Measurements from ENCODE around the gene FGD2.

The FGD2 gene

GRCh38 chr6:37005061-37005810 lies at the start of gene FGD2:
Gene FGD2 (plus strand): TSS chr6:37005655. CDS start chr6:37005818, 163 bp downstream.
- Mint-ChIP-seq H3K9me3 (no peaks in the 10 kb centered on the region), H3K27ac (peak within 1 kb of the TSS; percentile 75), H3K4me1 (peaks cover 29% of the 10 kb centered on the region), H3K36me3 (no peaks in the 10 kb centered on the region), H3K4me3 (peak within 1 kb of the TSS; percentile 54)
- DNase-seq (ENCODE audit: low spot score in 2 of 2) (no peak), ATAC-seq (peak; percentile 43)

GRCh38 chr6:36955671-36956445 lies 49.6 kb upstream of the FGD2 start:
- Mint-ChIP-seq H3K4me3 (peak overlapping the region; percentile 48), H3K4me1 (peaks cover 43% of the 10 kb centered on the region), H3K27ac (peak overlapping the region; percentile 83), H3K36me3 (no peaks in the 10 kb centered on the region), H3K9me3 (no peaks in the 10 kb centered on the region)
- ATAC-seq = peak; percentile 48
- DNase-seq (ENCODE audit: low spot score in 2 of 2) = no peak

- H3K4me3 Mint-ChIP-seq = no peak overlapping the region
- H3K4me1 Mint-ChIP-seq = peaks cover 49% of the 10 kb centered on the region
- DNase-seq (ENCODE audit: low spot score in 2 of 2) (no peak), ATAC-seq (no peak)
- no peaks in the 10 kb centered on the region for H3K9me3 Mint-ChIP-seq
- H3K27ac Mint-ChIP-seq = peak overlapping the region; percentile 83
- H3K36me3 Mint-ChIP-seq = no peaks in the 10 kb centered on the region
Measured at GRCh38 chr6:36956446-36956820, 49.0 kb upstream of the FGD2 start.

- ATAC-seq = no peak
- DNase-seq (ENCODE audit: low spot score in 2 of 2) = no peak
- Mint-ChIP-seq H3K27ac (no peak overlapping the region), H3K4me3 (no peak overlapping the region), H3K9me3 (no peaks in the 10 kb centered on the region), H3K36me3 (no peaks in the 10 kb centered on the region), H3K4me1 (peaks cover 55% of the 10 kb centered on the region)
Measured at GRCh38 chr6:36957773-36958271, 47.6 kb upstream of the FGD2 start.

GRCh38 chr6:36958775-36959554 lies 46.5 kb upstream of the FGD2 start:
- H3K4me1 Mint-ChIP-seq = peaks cover 59% of the 10 kb centered on the region

GRCh38 chr6:36959555-36960250 lies 45.8 kb upstream of the FGD2 start:
- ATAC-seq (no peak), DNase-seq (ENCODE audit: low spot score in 2 of 2) (no peak)
- peaks cover 59% of the 10 kb centered on the region for H3K4me1 Mint-ChIP-seq
- H3K4me3 Mint-ChIP-seq = no peak overlapping the region
- H3K9me3 Mint-ChIP-seq = no peaks in the 10 kb centered on the region
- H3K27ac Mint-ChIP-seq = no peak overlapping the region
- no peaks in the 10 kb centered on the region for H3K36me3 Mint-ChIP-seq

More at GRCh38 chr6:36958775-36959554, 46.5 kb upstream of the FGD2 start:
- H3K27ac Mint-ChIP-seq = no peak overlapping the region
- no peaks in the 10 kb centered on the region for H3K36me3 Mint-ChIP-seq
- no peaks in the 10 kb centered on the region for H3K9me3 Mint-ChIP-seq
- ATAC-seq (no peak), DNase-seq (ENCODE audit: low spot score in 2 of 2) (no peak)
- H3K4me3 Mint-ChIP-seq = no peak overlapping the region

GRCh38 chr6:36961441-36962435 lies 43.7 kb upstream of the FGD2 start:
- Mint-ChIP-seq H3K27ac (peak overlapping the region; percentile 83), H3K4me3 (no peak overlapping the region), H3K9me3 (no peaks in the 10 kb centered on the region), H3K4me1 (peaks cover 49% of the 10 kb centered on the region), H3K36me3 (peaks cover 9% of the 10 kb centered on the region)
- DNase-seq (ENCODE audit: low spot score in 2 of 2) (no peak), ATAC-seq (no peak)

- ATAC-seq (peak; percentile 56), DNase-seq (ENCODE audit: low spot score in 2 of 2) (peak; percentile 36 to 72)
- Mint-ChIP-seq H3K4me1 (peaks cover 43% of the 10 kb centered on the region), H3K9me3 (no peaks in the 10 kb centered on the region), H3K36me3 (peaks cover 20% of the 10 kb centered on the region), H3K27ac (peak overlapping the region; percentile 90), H3K4me3 (peak overlapping the region; percentile 5)
Measured at GRCh38 chr6:36962874-36963273, 42.6 kb upstream of the FGD2 start.

- Mint-ChIP-seq H3K36me3 (peaks cover 28% of the 10 kb centered on the region), H3K4me3 (peak overlapping the region; percentile 5), H3K9me3 (no peaks in the 10 kb centered on the region), H3K27ac (peak overlapping the region; percentile 90), H3K4me1 (peaks cover 43% of the 10 kb centered on the region)
- ATAC-seq (peak; percentile 60), DNase-seq (ENCODE audit: low spot score in 2 of 2) (no peak)
Measured at GRCh38 chr6:36963451-36964290, 41.8 kb upstream of the FGD2 start.

GRCh38 chr6:36964349-36964748 lies 41.1 kb upstream of the FGD2 start:
- Mint-ChIP-seq H3K9me3 (no peaks in the 10 kb centered on the region), H3K36me3 (peaks cover 35% of the 10 kb centered on the region), H3K4me1 (peaks cover 43% of the 10 kb centered on the region), H3K27ac (peak overlapping the region; percentile 90), H3K4me3 (no peak overlapping the region)
- ATAC-seq = no peak
- DNase-seq (ENCODE audit: low spot score in 2 of 2) = no peak

- no peak for ATAC-seq
- peaks cover 40% of the 10 kb centered on the region for H3K36me3 Mint-ChIP-seq
- H3K4me1 Mint-ChIP-seq = peaks cover 43% of the 10 kb centered on the region
- no peaks in the 10 kb centered on the region for H3K9me3 Mint-ChIP-seq
- DNase-seq (ENCODE audit: low spot score in 2 of 2) = no peak
- peak overlapping the region; percentile 90 for H3K27ac Mint-ChIP-seq
- H3K4me3 Mint-ChIP-seq = no peak overlapping the region
Measured at GRCh38 chr6:36964908-36965307, 40.5 kb upstream of the FGD2 start.

GRCh38 chr6:36967301-36967700 lies 38.2 kb upstream of the FGD2 start:
- no peak overlapping the region for H3K4me3 Mint-ChIP-seq
- H3K9me3 Mint-ChIP-seq = no peaks in the 10 kb centered on the region
- no peak for ATAC-seq
- peak overlapping the region; percentile 68 for H3K27ac Mint-ChIP-seq
- DNase-seq (ENCODE audit: low spot score in 2 of 2) = no peak
- H3K36me3 Mint-ChIP-seq = peaks cover 64% of the 10 kb centered on the region
- peaks cover 33% of the 10 kb centered on the region for H3K4me1 Mint-ChIP-seq

GRCh38 chr6:36967757-36968156 lies 37.7 kb upstream of the FGD2 start:
- Mint-ChIP-seq H3K9me3 (no peaks in the 10 kb centered on the region), H3K4me1 (peaks cover 30% of the 10 kb centered on the region), H3K27ac (peak overlapping the region; percentile 68), H3K36me3 (peaks cover 69% of the 10 kb centered on the region), H3K4me3 (no peak overlapping the region)
- no peak for ATAC-seq
- no peak for DNase-seq (ENCODE audit: low spot score in 2 of 2)

Data from stimulated activated effector memory CD8-positive, alpha-beta T cell treated with anti-CD3 and anti-CD28 coated beads, Interleukin-12 subunit alpha, Interleukin-12 subunit beta, amount 100 ng/mL, for 72 hours (primary cell).